Measurements from ENCODE around the gene KDELR1. TPM values are rescaled to one million over a fixed set of nuclear protein-coding genes. Genes with fewer than 3 reads are reported as not detected.
A peak's percentile ranks its signal among the peaks of the same experiment; 100 is the strongest.
"Not testable (repeated sequence)": the region's sequence is repeated elsewhere in the genome, so short reads cannot be mapped to it uniquely, and the experiment has no call there.

The KDELR1 gene
- total RNA-seq, 1 experiment from 2014 or later = 375 TPM

DNA sequence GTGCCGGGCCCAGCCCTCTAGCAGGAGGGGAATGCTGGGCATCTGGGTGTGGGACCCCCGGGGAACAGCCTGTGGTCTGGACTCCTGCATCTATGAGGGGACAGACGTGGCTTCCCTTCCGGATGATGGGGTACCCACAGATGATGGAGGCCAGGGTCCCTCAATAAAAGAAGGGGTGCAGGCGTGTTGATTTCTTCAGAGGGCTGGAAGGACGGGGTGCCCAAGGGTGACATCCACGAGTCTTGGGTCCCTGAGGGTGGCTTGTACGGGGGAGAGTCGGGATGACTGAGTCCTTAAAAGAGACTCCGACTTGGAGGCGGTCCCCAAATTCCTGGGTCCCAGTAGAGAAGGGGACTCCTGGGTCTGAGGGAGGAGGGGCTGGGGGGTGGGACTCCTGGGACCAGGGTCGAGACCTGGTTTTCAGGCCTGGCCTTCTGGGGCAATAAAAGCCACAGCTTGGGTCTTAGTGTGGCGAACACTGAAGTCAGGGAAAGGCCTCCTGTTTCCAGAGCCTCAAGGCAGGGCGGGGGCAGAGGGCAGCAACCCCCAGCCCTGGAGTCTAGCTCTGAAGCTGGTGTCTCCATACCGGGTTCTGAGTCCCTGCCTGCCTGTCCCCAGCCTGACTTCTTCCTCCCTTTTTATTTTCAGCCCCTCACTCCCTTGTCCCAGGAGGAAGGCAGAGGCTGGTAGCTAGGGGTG is 1.7 kb upstream of the KDELR1 start:
- peaks cover 44% of the 10 kb centered on the region for H3K4me1 Mint-ChIP-seq (ENCODE audit: low read depth, unreplicated experiment)
- H3K9me3 Mint-ChIP-seq (ENCODE audit: unreplicated experiment) = no peaks in the 10 kb centered on the region
- H3K27ac Mint-ChIP-seq (ENCODE audit: unreplicated experiment) = no peak overlapping the region
- POLR2A ChIA-PET = interaction anchor here (0.5 to 1.6 kb wide), 2 partner anchors 29 to 161 kb away, joined by 10 to 11 read pairs; partner anchors contain the start of genes SYNGR4 and TMEM143
- no peak for DNase-seq
- no peaks in the 10 kb centered on the region for H3K27me3 Mint-ChIP-seq (ENCODE audit: insufficient read depth, unreplicated experiment)
- 0 out of 2 replicates have a peak, but pooled peaks cover 1% of the 10 kb centered on the region for H3K36me3 ChIP-seq (ENCODE audit: control insufficient read depth, insufficient read depth, low read length)
- H3K36me3 Mint-ChIP-seq (ENCODE audit: insufficient read depth, unreplicated experiment) = peaks cover 66% of the 10 kb centered on the region
- TF ChIP-seq, protein P1, sequence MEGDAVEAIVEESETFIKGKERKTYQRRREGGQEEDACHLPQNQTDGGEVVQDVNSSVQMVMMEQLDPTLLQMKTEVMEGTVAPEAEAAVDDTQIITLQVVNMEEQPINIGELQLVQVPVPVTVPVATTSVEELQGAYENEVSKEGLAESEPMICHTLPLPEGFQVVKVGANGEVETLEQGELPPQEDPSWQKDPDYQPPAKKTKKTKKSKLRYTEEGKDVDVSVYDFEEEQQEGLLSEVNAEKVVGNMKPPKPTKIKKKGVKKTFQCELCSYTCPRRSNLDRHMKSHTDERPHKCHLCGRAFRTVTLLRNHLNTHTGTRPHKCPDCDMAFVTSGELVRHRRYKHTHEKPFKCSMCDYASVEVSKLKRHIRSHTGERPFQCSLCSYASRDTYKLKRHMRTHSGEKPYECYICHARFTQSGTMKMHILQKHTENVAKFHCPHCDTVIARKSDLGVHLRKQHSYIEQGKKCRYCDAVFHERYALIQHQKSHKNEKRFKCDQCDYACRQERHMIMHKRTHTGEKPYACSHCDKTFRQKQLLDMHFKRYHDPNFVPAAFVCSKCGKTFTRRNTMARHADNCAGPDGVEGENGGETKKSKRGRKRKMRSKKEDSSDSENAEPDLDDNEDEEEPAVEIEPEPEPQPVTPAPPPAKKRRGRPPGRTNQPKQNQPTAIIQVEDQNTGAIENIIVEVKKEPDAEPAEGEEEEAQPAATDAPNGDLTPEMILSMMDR (IDR thresholded peaks at IDR 0.05; ENCODE audit: insufficient read depth in 1 of 2, low read depth in 1 of 2, low read length in 1 of 2, severe bottlenecking in 1 of 2, unreplicated experiment in 1 of 2) = no peak
- intact Hi-C loops (cut with micrococcal nuclease; ENCODE audit: unreplicated experiment) = loop anchor here (5.0 kb wide), 3 partner anchors 41 to 189 kb away; partner anchors contain the start of gene CYTH2
- H3K27me3 ChIP-seq (replicated peaks; ENCODE audit: control insufficient read depth, insufficient read depth, low read length) = no peaks in the 10 kb centered on the region
- no TSS peak for BruUV-seq (replicated peaks)
- peaks cover 40% of the 10 kb centered on the region for H3K4me1 ChIP-seq
- H3K4me3 Mint-ChIP-seq (ENCODE audit: unreplicated experiment) = peak overlapping the region; percentile 66
- peak overlapping the region; percentile 36 for H3K4me3 ChIP-seq (ENCODE audit: low read depth, low read length)
- no peaks in the 10 kb centered on the region for H3K9me3 ChIP-seq
- CTCF ChIA-PET = interaction anchor here (0.6 to 1.0 kb wide), 4 partner anchors 9 to 216 kb away, joined by 3 to 6 read pairs (median 4); no protein-coding TSS in a partner anchor

DNA sequence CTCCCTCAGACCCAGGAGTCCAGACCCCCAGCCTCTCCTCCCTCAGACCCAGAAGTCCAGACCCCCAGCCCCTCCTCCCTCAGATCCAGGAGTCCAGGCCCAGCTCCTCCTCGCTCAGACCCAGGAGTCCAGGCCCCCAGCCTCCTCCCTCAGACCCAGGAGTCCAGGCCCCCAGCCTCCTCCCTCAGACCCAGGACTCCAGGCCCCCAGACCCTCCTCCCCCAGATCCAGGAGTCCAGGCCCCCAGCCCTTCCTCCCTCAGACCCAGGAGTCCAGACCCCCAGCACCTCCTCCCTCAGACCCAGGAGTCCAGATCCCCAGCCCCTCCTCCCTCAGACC is 624 bp upstream of the KDELR1 start:
- BruUV-seq (replicated peaks); H3K27me3 Mint-ChIP-seq (ENCODE audit: insufficient read depth, unreplicated experiment); DNase-seq; H3K9me3 Mint-ChIP-seq (ENCODE audit: unreplicated experiment); H3K27me3 ChIP-seq (replicated peaks; ENCODE audit: control insufficient read depth, insufficient read depth, low read length); H3K36me3 ChIP-seq (ENCODE audit: control insufficient read depth, insufficient read depth, low read length); H3K9me3 ChIP-seq; H3K4me3 ChIP-seq (ENCODE audit: low read depth, low read length): not testable (repeated sequence)
- ChIA-PET CTCF (interaction anchor here (0.5 to 2.2 kb wide), 31 partner anchors 8 to 241 kb away, joined by 3 to 49 read pairs (median 6); partner anchors contain the start of genes CARD8, GRWD1, SYNGR4 and TMEM143), POLR2A (interaction anchor here (0.5 to 2.4 kb wide), 7 partner anchors 8 to 192 kb away, joined by 3 to 21 read pairs (median 6); partner anchors contain the start of genes CARD8, SYNGR4 and TMEM143)
- H3K36me3 Mint-ChIP-seq (ENCODE audit: insufficient read depth, unreplicated experiment) = peaks cover 67% of the 10 kb centered on the region
- peak overlapping the region; percentile 61 for H3K27ac Mint-ChIP-seq (ENCODE audit: unreplicated experiment)
- intact Hi-C loops (cut with micrococcal nuclease; ENCODE audit: unreplicated experiment) = loop anchor here (5.0 kb wide), 3 partner anchors 40 to 190 kb away; partner anchors contain the start of gene CYTH2
- peaks cover 34% of the 10 kb centered on the region for H3K4me1 ChIP-seq
- peaks cover 33% of the 10 kb centered on the region for H3K4me1 Mint-ChIP-seq (ENCODE audit: low read depth, unreplicated experiment)
- H3K4me3 Mint-ChIP-seq (ENCODE audit: unreplicated experiment) = peak overlapping the region; percentile 80

DNA sequence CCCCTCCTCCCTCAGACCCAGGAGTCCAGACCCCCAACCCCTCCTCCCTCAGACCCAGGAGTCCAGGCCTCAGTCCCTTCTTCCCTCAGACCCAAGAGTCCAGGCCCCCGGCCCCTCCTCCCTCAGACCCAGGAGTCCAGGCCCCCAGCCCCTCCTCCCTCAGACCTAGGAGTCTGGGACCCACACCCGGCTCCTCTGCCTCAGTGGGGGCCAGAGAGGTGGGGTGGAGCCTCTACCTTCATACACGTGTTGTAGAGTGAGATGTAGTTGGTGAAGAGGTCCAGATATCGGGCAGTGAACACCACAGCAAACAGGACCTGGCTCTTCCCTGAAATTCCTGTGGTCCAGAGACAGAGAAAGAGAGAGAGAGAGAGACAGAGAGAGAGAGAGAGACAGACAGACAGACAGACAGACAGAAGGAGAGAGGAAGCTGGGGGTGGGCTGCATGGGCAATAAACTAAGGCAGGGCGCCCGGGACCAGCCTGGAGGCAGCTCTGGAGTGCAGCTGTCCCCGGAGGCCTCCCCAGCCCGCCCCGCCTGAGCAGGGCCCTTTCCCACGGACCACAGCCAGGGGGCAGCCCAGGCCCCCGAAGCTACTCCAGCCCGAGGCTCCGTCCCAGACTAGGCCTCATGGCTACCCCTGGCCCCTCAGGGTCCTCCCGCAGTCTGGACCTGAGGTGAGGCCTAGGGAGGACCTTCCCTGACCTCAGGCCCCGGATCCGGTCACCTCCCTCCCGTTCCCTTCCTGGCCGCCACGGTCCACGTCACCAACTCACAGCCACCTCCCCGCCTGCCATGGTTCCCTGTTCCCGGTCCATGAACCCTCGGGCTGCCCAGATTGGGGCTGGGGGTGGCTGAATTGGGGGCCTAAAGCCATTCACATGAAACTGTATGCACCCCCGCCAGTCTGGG is 907 bp downstream of the KDELR1 start:
- BruUV-seq (replicated peaks) = no TSS peak

More for the DNA sequence above, 907 bp downstream of the KDELR1 start:
- H3K4me3 ChIP-seq (ENCODE audit: low read depth, low read length) = peak overlapping the region; percentile 70
- peaks cover 1% of the 10 kb centered on the region; the same call in 1 of the 2 replicates for H3K36me3 ChIP-seq (ENCODE audit: control insufficient read depth, insufficient read depth, low read length)
- peaks cover 21% of the 10 kb centered on the region for H3K4me1 ChIP-seq
- H3K36me3 Mint-ChIP-seq (ENCODE audit: insufficient read depth, unreplicated experiment) = peaks cover 83% of the 10 kb centered on the region
- peak; percentile 81 to 83 for DNase-seq
- H3K9me3 ChIP-seq = no peaks in the 10 kb centered on the region
- no peaks in the 10 kb centered on the region for H3K27me3 ChIP-seq (replicated peaks; ENCODE audit: control insufficient read depth, insufficient read depth, low read length)
- POLR2A ChIA-PET = interaction anchor here (0.6 to 2.4 kb wide), 8 partner anchors 9 to 228 kb away, joined by 3 to 21 read pairs (median 5); partner anchors contain the start of genes RPL18, SPHK2, SYNGR4 and TMEM143
- no peaks in the 10 kb centered on the region for H3K9me3 Mint-ChIP-seq (ENCODE audit: unreplicated experiment)
- peak overlapping the region; percentile 80 for H3K4me3 Mint-ChIP-seq (ENCODE audit: unreplicated experiment)
- TF ChIP-seq, protein P1 (IDR thresholded peaks at IDR 0.05; ENCODE audit: insufficient read depth in 1 of 2, low read depth in 1 of 2, low read length in 1 of 2, severe bottlenecking in 1 of 2, unreplicated experiment in 1 of 2) = peak; percentile 79 to 81
- intact Hi-C loops (cut with micrococcal nuclease; ENCODE audit: unreplicated experiment) = loop anchor here (1.0 to 5.0 kb wide), 6 partner anchors 9 to 192 kb away; partner anchors contain the start of genes CYTH2 and SYNGR4
- H3K27ac Mint-ChIP-seq (ENCODE audit: unreplicated experiment) = peak overlapping the region; percentile 61
- CTCF ChIA-PET = interaction anchor here (0.6 to 2.2 kb wide), 28 partner anchors 9 to 243 kb away, joined by 3 to 49 read pairs (median 6); partner anchors contain the start of genes CARD8, GRWD1, SYNGR4 and TMEM143
- no peaks in the 10 kb centered on the region for H3K27me3 Mint-ChIP-seq (ENCODE audit: insufficient read depth, unreplicated experiment)
- peaks cover 24% of the 10 kb centered on the region for H3K4me1 Mint-ChIP-seq (ENCODE audit: low read depth, unreplicated experiment)
